Measurements from ENCODE around the gene VAC14.

The VAC14 gene

GRCh38 chr16:70725024-70725911 is 75.7 kb downstream of the VAC14 start:
- DNase-seq (ENCODE audit: low read depth in 2 of 2): no peak

DNA sequence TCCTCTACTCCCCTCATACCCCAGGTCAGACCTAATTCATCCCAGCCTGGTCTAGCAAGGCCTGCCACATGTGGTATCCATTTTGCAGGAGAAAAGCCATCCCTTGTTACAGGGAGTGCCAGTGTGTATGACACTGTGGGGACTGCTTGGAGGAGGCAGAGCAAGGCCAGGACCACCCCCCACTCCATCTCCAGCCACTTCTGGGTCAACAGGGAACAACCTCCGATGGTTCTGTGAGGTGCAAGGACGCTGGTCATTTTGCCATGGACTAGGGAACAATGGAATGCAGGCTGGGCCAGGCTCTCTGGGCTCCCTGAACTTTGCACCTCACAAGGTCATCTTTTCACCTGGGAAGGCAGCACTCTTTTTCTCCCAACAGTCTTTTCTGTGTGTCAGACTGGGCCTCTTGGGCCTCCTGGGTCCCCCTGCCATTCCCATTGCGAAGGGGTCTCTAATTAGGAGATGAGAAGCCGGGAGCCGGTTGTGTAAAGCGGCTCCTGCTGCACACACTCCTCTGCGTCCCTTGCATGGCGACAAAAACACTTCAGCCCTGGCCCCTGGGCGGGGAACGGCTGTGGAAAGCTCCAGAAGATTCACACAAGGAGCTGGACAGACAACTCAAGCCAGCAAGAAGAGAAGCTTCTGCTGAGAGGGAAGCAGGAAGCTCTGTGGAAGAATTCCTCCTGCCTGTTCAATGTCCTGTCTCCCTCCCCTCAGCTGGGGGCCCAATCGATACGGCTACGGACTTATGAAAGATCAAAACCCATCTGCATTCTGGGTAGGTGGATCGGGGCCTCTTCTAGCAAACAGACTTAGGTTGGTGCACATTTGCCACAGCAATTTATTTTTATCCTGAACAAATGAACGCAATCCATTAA is 76.6 kb downstream of the VAC14 start:
- no peak for DNase-seq (ENCODE audit: low read depth in 2 of 2)

- no peak for DNase-seq (ENCODE audit: low read depth in 2 of 2)
Observed at GRCh38 chr16:70723740-70724145, 77.2 kb downstream of the VAC14 start.

GRCh38 chr16:70721202-70721963 is 79.6 kb downstream of the VAC14 start:
- DNase-seq (ENCODE audit: low read depth in 2 of 2): no peak

DNA sequence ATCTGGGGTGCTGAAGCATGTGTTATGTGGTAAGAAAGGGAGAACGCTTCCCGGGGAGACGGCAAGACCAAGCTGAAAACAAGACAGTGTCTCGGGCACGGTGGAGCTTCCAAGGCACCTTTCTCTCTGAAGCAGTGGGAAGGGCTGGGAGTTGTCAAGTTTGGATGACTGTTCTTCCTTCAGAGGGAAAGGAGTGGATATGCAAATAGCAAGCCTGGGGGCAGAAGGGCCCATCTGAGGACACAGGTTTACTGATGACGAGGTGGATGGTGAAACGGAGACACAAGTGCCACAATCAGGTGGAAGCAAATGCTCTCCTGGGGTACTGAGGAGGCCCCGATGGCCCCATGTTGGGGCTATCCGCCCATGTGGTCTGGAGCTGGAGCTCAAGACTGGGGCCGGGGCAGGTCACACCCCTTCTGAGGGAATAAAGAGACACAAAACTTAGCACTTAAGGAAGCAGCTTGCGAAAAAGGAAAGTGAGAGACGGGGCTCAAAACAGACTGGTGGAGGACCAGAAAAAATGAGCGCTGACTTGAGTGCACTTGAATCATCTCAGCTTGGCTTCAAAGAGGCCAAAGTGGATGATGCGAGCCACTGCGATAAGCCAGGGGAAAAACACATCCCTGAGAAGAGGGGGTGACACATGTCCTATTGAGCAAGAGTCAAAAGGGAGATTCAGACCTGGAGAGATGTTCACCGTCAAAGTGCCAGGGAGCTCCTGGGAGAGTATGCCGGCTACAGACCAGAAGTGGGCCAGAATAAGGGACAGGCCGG is 80.3 kb downstream of the VAC14 start:
- no peak for DNase-seq (ENCODE audit: low read depth in 2 of 2)

- no peak for DNase-seq (ENCODE audit: low read depth in 2 of 2)
Observed at GRCh38 chr16:70717065-70717464, 83.9 kb downstream of the VAC14 start.

DNA sequence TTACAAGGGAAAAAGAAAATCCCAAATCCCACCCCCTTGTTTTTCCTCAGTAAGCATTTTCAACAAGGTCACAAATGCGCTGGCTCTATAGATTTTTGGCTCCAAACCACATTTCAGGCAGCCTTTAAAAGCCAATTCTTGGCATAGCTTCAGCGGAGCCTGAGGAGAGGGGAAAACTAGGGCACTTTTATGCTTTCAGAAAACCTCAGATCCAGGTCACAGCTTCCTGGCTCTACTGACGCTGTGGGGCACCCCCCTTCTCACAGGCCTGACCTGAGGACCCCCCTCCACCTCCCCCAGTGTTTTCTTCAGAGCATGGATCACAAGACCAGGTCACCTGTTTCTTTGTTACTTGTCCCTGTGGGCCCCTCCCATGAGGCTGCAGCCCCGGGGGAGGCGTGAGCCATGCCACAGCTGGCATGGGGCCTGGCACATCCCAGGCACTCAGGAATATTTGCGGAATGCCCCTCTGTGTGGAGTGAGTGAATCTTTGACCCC is 85.0 kb downstream of the VAC14 start:
- DNase-seq (ENCODE audit: low read depth in 2 of 2): no peak

DNA sequence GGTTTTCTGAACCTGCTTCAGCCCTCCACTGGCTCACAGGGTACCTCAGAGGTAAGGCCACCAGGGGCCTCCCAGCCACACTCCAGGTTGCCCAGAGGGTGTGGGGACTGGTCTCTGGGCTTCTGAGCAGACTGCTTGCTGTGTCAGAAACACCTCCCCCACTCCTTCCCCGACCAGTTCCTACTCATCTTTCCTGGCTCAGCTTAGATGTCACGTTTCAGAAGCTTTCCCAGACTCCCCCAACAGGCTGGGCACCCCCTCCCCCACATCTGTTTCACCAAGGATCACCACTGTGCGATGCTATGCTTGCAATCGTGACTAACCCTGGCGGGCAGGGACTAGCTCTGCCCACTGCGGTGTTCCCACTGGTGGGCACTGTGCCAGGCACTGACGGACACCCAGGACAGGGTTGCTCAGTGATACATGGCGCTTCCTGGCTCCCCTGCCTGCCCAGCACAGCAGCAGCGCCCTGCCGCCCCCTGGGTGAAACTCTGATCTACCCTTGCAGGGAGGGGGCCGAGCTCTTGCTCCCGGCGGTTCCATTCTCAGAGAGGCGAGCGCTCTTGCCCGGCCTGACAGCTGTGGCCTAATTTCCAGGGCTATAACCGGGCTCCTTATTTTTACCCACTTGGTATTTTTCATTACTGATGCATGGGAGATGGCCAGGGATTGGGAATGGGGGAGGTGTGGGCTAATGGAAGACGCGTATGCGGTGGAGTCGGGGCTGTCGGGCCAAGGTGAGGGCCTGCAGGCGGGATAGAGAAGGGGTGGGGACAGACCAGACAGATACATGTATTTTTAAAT is 85.7 kb downstream of the VAC14 start:
- DNase-seq (ENCODE audit: low read depth in 2 of 2): no peak

DNA sequence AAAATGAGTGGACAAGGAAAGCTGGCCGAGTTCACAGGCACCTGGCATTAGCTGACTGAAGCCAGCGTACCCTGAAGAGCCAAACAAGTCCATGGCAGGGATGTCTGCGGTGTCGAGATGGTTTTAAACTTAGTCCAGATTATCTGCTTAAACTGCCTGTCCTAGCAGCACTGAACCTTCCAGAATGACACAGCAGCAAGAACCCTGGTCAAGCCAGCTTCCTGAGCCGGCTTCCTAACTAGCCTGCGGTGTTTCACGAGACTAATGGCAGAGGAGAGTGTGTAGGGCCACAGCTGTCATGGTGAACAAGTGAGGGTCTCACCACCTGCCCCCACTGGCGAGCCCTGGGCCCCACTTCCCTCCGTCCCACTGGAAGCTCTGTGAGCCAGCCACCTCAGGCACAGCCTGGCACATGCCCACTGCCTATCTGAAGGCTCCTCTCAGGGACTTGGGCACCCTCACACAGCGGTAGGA is 86.3 kb downstream of the VAC14 start:
- no peak for DNase-seq (ENCODE audit: low read depth in 2 of 2)

DNA sequence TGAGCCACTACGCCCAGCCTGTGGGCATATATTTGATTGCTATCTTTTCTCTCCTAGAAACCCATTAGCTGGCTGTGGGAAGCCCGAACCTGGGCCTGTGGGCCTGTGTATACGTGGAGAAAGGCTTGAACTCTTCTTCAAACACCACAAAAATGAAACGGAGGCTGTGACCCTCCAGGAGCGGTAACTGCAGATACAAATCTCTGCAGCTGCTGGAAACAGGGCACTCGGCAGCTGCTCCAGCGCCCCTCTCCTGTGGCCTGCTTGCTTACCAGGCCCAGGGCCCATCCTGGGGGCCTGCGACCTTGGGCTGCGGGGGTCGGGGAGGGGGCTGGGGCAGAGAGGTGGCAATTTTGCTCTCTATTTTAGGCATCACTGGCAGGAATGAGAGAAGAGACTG is 87.1 kb downstream of the VAC14 start:
- no peak for DNase-seq (ENCODE audit: low read depth in 2 of 2)

GRCh38 chr16:70713342-70713741 is 87.6 kb downstream of the VAC14 start:
- DNase-seq (ENCODE audit: low read depth in 2 of 2): no peak

DNA sequence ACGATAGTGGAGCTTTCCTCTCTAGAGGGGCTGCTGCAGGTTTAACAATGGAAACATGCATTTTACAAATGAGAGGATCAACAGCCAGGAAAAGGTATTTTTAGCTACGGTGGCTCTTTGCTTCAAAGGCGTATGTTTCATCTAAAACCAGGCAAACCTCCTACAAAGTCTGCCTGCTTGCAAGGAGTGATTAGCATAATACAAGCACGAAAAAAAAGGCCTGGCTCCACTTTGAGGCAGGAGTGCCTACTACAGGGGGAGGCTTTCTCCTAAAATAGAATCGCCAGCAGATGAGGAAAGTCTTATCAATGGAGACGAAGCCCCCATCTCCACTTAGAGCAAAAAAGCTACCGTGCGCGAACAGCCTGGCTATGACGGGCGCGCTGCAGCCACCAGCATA is 88.0 kb downstream of the VAC14 start:
- DNase-seq (ENCODE audit: low read depth in 2 of 2): no peak

DNA sequence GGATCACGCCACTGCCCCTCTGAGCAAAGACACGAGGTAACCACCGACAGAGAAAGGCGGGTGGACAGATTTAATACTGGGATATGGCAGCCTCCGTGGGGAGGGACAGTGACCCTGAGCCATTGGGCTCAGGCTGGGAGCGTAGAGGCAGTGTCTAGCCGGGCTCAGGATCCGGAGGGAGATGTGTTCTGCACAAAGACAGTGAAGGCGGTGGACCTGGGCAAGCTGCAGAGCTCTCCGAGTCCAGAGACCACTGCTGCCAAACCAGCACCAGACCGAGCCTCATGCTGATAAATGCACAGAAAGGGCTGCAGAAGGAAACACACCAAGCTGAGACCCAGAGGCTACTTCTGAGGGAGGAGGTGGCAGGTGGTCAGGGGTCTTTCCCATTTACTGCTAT is 88.6 kb downstream of the VAC14 start:
- DNase-seq (ENCODE audit: low read depth in 2 of 2): no peak

DNA sequence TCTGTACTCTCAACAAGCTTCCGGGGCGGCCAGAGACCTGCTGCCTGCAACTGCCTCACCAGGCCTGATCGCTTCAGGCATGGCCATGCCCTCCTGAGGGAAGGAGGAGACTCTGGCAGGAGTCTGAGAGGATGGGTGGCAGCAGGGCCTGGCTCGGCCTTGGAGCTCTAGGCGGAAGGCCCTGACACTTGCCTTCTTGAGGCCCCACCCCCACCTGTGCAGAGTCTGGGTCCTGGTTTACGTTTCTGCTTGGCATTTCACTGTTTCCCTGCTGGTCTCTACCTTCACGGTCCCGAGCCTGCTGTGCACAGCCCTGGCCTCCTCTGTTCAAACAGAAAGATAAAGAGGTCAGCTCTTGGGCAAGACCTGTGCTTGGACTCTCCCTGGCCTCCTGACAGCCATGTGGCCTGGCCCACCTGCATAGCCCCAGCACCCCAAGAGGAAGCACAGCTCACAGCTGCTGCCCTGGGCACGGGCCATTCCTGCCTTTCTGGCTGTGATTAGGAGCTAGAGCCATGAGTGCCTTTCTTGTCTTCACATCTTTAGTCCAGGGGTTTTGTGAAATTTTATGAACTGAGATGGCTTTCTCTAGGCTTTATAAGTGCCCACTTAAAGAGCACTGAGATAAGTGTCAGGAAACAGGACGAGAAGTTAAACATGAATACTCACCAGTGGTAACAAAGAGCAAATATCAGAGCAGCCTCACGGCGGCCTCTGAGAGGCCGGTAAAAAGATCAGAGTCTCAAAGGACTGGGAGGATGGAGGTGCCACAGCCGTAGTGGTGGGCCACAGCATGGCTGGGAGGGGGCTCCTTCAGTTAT is 89.5 kb downstream of the VAC14 start:
- DNase-seq (ENCODE audit: low read depth in 2 of 2): no peak

DNA sequence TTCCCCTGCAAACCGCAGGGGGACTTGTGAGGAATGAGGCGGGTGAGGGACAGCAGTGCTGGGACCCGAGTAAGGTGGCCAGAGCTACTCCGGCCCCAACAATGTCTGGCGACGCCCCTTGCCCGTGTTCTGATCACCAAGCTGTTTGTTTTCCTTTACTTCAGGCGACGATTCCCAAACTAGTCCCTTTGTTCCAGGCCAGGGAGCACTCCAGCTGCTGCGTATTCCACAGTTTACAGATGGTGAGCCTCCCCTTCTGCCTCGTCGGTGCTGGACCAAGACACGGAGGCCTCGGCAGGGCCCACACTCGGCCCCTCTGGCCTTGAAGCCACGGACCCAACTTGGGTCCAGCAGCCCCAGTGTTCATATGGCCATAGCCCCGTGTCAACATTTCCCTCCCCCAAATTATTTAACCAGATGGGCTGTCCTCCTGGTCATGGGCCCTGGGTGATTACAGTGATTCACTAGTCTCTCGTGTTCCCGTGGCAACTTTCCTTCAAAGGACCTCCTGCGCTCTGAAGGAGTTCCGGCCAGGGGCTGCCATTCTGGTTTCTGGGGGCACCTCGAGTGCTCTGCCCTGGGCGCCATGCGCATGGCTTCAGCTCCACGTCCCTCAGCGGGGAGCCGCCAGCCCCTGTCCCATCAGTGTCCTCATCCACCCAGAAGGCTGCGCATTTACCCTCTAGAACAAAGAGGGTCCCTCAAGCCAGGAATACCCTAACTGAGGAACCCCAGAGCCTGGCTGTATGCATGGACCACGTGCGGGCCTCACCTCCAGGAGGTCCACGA is 90.3 kb downstream of the VAC14 start:
- no peak for DNase-seq (ENCODE audit: low read depth in 2 of 2)

DNA sequence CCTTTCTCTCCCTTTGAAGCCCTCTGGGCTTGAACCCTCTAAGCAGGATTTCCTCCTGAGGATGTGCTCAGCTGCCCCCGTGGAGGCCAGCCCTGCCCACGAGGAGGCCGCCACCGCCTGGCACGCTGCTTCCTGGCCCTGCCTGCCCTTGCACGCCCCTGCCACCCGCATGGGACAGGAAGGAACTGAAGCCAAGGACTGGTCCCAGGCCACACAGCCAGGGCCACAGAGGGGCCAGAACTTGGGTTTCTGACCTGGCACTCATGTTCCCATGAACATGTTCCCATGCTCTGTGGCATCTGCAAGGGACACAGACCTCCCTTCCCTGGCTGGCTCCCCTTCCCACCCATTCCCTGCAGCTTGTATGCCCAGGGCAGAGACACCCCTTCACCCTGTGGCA is 91.0 kb downstream of the VAC14 start:
- DNase-seq (ENCODE audit: low read depth in 2 of 2): no peak

- no peak for DNase-seq (ENCODE audit: low read depth in 2 of 2)
Observed at GRCh38 chr16:70709457-70709856, 91.5 kb downstream of the VAC14 start.

Data from activated CD4-positive, alpha-beta T cell treated with anti-CD3 and anti-CD28 coated beads for 24 hours (primary cell).